HG02884 (cell line): Measurements from ENCODE around the gene LHX1.

ENCODE experiments used
- ATAC-seq: cut with Tn5 transposase; IDR thresholded peaks from one replicate; pipeline ENCODE4 v1.9.1; 2021; ENCODE audit warnings: mild to moderate bottlenecking, moderate library complexity; ENCODE audit not compliant: unreplicated experiment

The LHX1 gene

GRCh38 chr17:36937959-36938565 is 787 bp downstream of the LHX1 start:
- ATAC-seq: no peak

DNA sequence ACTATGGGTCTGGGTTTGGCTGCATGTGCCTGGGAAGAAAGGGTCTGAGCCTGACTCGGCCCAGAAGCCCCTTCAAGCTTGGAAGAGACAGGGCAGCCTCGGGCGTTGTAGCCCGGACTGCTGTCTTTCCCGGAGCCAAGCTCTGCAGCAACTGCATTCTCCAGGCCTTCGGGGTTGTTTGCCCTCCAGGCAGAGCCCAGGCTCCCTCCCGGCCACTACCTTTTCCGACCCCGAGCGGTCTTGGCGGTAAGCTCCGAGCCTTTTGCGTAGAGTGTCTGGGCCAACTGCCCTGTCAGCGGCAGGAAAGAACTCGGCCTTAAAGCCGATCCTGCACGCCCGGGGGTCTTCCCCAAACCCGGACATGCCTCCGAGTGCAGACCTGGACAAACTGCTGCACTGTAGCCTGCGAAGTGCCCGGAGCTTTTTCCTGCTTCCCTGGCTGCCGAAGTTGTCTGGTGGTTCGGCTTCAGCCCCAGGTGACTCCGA is 1.3 kb downstream of the LHX1 start:
- ATAC-seq: no peak

DNA sequence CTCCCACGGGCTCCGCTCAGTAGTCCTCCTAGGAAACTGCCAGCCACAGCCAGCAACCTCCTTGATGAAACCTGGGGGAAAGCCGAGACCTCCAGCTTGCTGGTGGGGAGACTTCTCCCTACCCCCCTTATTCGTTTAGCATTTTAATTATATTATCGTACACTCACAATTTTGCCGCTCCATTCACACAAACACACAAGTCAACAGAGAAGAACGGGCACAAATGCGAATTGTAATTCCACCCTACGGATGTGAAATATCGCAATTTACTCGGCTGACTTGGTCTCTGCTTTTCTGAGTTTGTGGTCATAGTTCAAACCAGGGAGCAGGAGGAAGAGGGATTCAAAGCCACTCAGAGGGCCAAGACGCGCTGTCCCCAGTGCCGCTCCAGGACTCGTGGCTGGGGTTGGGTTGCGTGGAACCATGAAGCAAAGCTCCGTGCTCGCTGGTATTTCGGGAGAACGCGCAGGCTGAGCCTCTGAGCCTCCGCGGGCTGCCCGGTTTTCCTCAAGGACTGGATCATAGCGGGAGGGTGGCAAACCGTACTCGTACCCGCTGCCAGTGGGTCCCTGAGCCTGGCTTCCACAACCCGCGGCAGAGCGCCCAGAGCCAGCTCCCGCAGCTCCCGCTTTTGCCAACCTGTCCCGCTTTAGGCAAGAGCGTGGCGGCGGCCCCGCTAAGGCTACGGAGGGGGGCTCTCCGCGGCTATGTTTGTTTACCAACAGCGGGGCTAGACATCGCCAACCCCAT is 2.0 kb downstream of the LHX1 start:
- ATAC-seq: no peak

- ATAC-seq: no peak
Observed at GRCh38 chr17:36939802-36940312, 2.6 kb downstream of the LHX1 start.

GRCh38 chr17:36940313-36941264 is 3.3 kb downstream of the LHX1 start:
- no peak for ATAC-seq

DNA sequence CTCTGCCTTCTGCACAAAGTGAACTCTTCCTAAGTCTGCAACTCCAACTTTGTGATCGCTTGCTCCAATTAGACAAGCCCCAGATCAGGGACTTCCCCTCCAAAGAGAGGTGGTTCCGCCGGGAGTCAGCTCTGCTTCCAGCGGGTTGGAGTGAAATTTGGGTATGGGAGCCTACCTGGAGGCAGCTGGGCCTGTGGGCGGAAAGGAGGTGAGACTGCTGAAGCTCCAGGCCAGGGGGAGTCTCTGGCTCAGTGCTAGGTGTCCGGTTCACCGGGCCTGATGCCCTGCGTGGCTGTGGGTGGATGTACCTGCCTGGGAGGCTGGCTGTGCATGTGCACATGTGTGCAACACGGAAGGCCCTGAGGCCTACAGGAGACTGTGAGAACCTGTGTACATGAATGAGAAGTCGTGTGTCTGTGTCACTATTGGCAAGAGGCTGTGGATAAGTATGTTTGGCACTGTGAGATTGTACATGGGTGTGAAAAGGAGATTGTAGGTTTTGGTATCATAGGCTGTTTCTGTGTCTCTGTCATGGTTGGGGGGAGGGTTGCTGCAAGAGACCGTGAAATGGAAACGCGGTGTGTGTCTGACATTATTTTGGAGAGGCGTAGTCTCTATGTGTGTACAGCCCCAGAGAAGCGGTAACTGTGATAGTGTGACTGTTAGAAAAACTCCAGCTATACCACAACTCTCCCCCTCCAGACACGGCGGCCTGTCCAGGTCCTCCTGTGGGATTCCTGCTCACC is 4.2 kb downstream of the LHX1 start:
- no peak for ATAC-seq

- ATAC-seq: no peak
Observed at GRCh38 chr17:36942019-36942599, 4.8 kb downstream of the LHX1 start.

DNA sequence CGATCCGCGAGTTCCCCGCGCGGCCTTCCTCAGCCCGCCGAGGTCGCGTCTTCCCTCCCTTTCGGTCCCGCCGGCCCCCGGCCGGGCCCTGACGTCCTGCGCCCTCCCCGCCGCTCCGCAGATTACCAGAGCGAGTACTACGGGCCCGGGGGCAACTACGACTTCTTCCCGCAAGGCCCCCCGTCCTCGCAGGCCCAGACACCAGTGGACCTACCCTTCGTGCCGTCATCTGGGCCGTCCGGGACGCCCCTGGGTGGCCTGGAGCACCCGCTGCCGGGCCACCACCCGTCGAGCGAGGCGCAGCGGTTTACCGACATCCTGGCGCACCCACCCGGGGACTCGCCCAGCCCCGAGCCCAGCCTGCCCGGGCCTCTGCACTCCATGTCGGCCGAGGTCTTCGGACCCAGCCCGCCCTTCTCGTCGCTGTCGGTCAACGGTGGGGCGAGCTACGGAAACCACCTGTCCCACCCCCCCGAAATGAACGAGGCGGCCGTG is 5.4 kb downstream of the LHX1 start:
- ATAC-seq: no peak

DNA sequence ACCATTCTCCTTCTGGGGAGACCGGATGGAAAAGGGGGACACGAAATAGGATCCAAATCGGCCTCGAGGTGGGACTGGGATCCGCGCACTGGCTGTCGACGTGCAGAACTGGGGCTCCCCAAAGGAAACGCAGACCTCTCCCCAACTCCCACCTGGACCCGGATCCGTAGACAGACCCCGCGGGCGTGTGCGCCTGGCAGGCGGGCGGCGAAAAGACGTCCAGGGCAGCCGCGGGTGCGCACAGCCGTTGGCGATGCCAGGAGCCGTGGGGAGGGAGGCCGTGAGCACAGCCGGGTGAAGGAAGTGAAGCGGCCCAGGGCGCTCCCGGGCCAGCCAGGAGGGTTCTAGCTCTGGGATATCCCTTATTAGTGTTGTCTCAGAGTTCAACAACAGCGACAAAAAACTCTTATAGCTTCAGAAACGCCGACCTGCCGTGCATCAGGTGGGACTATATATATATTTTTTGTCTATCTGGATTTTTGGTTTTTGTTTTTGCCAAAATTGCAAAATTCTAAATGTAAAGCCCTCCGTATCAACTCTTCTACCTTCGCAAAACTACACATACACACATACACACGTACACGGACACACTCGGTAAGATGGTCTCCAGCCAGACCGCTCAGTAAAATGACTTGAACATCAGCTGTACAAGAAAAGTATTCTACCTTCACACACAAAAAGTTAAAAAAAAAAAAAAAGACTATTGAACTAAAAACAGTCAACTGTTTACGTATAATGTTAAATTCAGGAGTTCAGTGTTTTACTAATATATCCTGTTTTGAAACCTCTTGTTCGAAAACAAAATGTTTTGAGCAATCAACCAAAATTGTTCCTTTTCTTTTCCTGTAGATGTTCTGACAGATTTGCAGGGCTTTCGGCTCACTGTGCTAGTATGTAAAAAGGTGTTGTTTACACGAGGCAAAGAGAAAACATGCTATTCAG is 6.2 kb downstream of the LHX1 start:
- no peak for ATAC-seq

DNA sequence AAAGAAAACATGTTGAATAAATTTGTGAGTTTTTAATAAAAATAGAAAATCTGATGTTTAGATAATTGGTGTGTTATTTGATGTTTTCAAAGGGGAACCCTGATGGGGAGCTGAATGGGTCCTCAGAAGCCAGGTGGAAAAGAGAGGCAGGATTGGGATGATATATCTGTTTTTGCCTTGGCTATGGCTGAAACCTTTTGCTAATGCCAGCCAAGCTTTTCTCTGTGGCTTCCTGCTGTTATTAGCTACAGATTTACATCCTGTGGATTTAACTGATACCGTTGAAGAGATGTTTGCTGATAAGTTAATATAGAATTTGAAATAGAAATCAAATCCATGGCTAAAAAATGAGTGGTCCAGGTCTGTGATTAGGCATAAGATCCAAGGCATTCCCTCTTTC is 7.3 kb downstream of the LHX1 start:
- ATAC-seq: no peak

GRCh38 chr17:36945140-36945539 is 7.9 kb downstream of the LHX1 start:
- no peak for ATAC-seq

GRCh38 chr17:36945959-36946725 is 8.9 kb downstream of the LHX1 start:
- ATAC-seq: no peak

GRCh38 chr17:36946726-36947091 is 9.4 kb downstream of the LHX1 start:
- no peak for ATAC-seq

- ATAC-seq: no peak
Observed at GRCh38 chr17:36947922-36948716, 10.8 kb downstream of the LHX1 start.

GRCh38 chr17:36948717-36949460 is 11.6 kb downstream of the LHX1 start, which contains the start of gene AATF:
Gene AATF, plus strand, starts transcription at chr17:36948954. Its CDS starts 172 bp downstream, at chr17:36949126.
- peak; percentile 92 for ATAC-seq

- no peak for ATAC-seq
Observed at GRCh38 chr17:36949461-36949927, 12.2 kb downstream of the LHX1 start.
